H1 (cell line): ENCODE data around the gene TECTB. TPM values are rescaled to one million over a fixed set of nuclear protein-coding genes. Genes with fewer than 3 reads are reported as not detected.

Experiments used
- CTCF ChIA-PET: fragments of 300-600 bp; sonication (Branson Sonifier 250); formaldehyde crosslinking; loops from one replicate; lab custom pipeline; 2021; ENCODE audit not compliant: partially characterized antibody; lab: Charles Lee
- POLR2A ChIA-PET: fragments of 300-600 bp; sonication (Branson Sonifier 250); formaldehyde crosslinking; loops from one replicate; lab custom pipeline; 2021; ENCODE audit warnings: inconsistent platforms; ENCODE audit not compliant: partially characterized antibody; lab: Charles Lee
- DNase-seq, 2 experiments: peaks; one replicate each; pipeline versions ENCODE4 v3.0.0 to v3.0.0-alpha.2; 2010 to 2022; ENCODE audit warnings: low spot score in 2 of 2, low read depth in 1 of 2, mixed read lengths in 1 of 2
- FAIRE-seq: peaks from 2 replicates; lab custom pipeline; 2011; peaks lifted over from hg19 to GRCh38; lab: Jason Lieb, UNC
- H2AFZ ChIP-seq: 2 replicates; pipeline ENCODE4 v1.8.1; 2012; ENCODE audit warnings: low read length, inconsistent platforms
- H2AK5ac ChIP-seq: 2 replicates; pipeline ENCODE4 v1.6.1; 2013; ENCODE audit warnings: low read depth, low read length
- H2BK120ac ChIP-seq: replicated peaks from 2 replicates; pipeline ENCODE3; 2013; ENCODE audit warnings: low read depth, low read length, inconsistent platforms
- H2BK12ac ChIP-seq: 2 replicates; pipeline ENCODE4 v1.6.1; 2013; ENCODE audit warnings: low read depth, low read length
- H2BK15ac ChIP-seq: 2 replicates; pipeline ENCODE4 v1.6.1; 2013; ENCODE audit warnings: low read length
- H2BK20ac ChIP-seq: 2 replicates; pipeline ENCODE4 v1.6.1; 2013; ENCODE audit warnings: low read length
- H2BK5ac ChIP-seq: 2 replicates; pipeline ENCODE4 v1.6.1; 2013; ENCODE audit warnings: low read depth, low read length
- H3K14ac ChIP-seq: 2 replicates; pipeline ENCODE4 v1.6.1; 2013; ENCODE audit warnings: inconsistent platforms; ENCODE audit not compliant: insufficient read length
- H3K18ac ChIP-seq: 2 replicates; pipeline ENCODE4 v1.6.1; 2013; ENCODE audit warnings: low read length; ENCODE audit errors: extremely low read depth
- H3K23ac ChIP-seq: 2 replicates; pipeline ENCODE4 v1.6.1; 2013; ENCODE audit warnings: inconsistent platforms; ENCODE audit not compliant: insufficient read length
- H3K23me2 ChIP-seq: 2 replicates; pipeline ENCODE4 v1.6.1; 2013; ENCODE audit warnings: low read depth, low read length
- H3K27ac ChIP-seq: 2 replicates; pipeline ENCODE4 v1.6.1; 2011; ENCODE audit warnings: low read depth, low read length, inconsistent platforms
- H3K27me3 ChIP-seq, 4 experiments: replicated peaks in 1 of 4; 1 replicate in 1 of 4; 2 replicates in 3 of 4; pipeline versions ENCODE4 v1.6.1 to v1.8.1; 2011 to 2013; ENCODE audit warnings: low read length in 3 of 4, mild to moderate bottlenecking in 3 of 4, inconsistent platforms in 2 of 4, mixed read lengths in 2 of 4, moderate library complexity in 1 of 4; ENCODE audit not compliant: control insufficient read depth in 3 of 4, insufficient read depth in 3 of 4; ENCODE audit errors: extremely low read depth in 1 of 4
- H3K36me3 ChIP-seq, 4 experiments: 2 replicates each; pipeline versions ENCODE4 v1.6.1 to v1.8.1; 2011 to 2013; ENCODE audit warnings: mild to moderate bottlenecking in 4 of 4, low read length in 3 of 4, moderate library complexity in 2 of 4, control low read depth in 1 of 4, inconsistent platforms in 1 of 4; ENCODE audit not compliant: insufficient read depth in 4 of 4, control insufficient read depth in 2 of 4
- H3K4ac ChIP-seq: replicated peaks from 2 replicates; pipeline ENCODE3; 2013; ENCODE audit warnings: low read length, low read depth, mixed read lengths, inconsistent platforms; ENCODE audit not compliant: insufficient read length
- H3K4me1 ChIP-seq, 4 experiments: replicated peaks in 1 of 4; 1 replicate in 1 of 4; 2 replicates in 3 of 4; pipeline versions ENCODE4 v1.6.1 to v1.8.1; 2011 to 2013; ENCODE audit warnings: low read length in 3 of 4, inconsistent platforms in 2 of 4, mixed read lengths in 1 of 4; ENCODE audit not compliant: insufficient read depth in 4 of 4, control insufficient read depth in 3 of 4
- H3K4me2 ChIP-seq, 2 experiments: 2 replicates each; pipeline versions ENCODE4 v1.6.1 to v1.8.1; 2011 to 2013; ENCODE audit warnings: low read depth in 2 of 2, low read length in 2 of 2, control low read depth in 1 of 2, inconsistent platforms in 1 of 2, mild to moderate bottlenecking in 1 of 2; ENCODE audit not compliant: insufficient read depth in 1 of 2
- H3K4me3 ChIP-seq, 4 experiments: fragments of 200-600, 300-600 bp in 1 of 4; sonication (generic), shearing (Covaris generic), sonication (Bioruptor Twin) in 1 of 4; 2 replicates each; pipeline versions ENCODE4 v1.5.1 to v1.8.1; 2011 to 2016; ENCODE audit warnings: low read length in 4 of 4, low read depth in 3 of 4, control low read depth in 2 of 4, inconsistent platforms in 2 of 4, mild to moderate bottlenecking in 2 of 4, mixed read lengths in 1 of 4, moderate library complexity in 1 of 4; ENCODE audit not compliant: insufficient read depth in 2 of 4; ENCODE audit errors: extremely low read depth in 1 of 4
- H3K56ac ChIP-seq: replicated peaks from 2 replicates; pipeline ENCODE3; 2013; ENCODE audit warnings: low read depth, mild to moderate bottlenecking, mixed read lengths, low read length, inconsistent platforms; ENCODE audit not compliant: insufficient read length
- H3K79me1 ChIP-seq: 2 replicates; pipeline ENCODE4 v1.6.1; 2013; ENCODE audit warnings: low read depth, low read length, control low read depth
- H3K79me2 ChIP-seq, 2 experiments: 2 replicates each; pipeline versions ENCODE4 v1.6.1 to v1.8.1; 2012 to 2013; ENCODE audit warnings: low read length in 2 of 2, mild to moderate bottlenecking in 2 of 2, inconsistent platforms in 1 of 2; ENCODE audit not compliant: insufficient read depth in 2 of 2, control insufficient read depth in 1 of 2
- H3K9ac ChIP-seq, 4 experiments: replicated peaks in 1 of 4; 1 replicate in 1 of 4; 2 replicates in 3 of 4; pipeline versions ENCODE4 v1.6.1 to v1.8.1; 2011 to 2013; ENCODE audit warnings: low read depth in 3 of 4, low read length in 3 of 4, control low read depth in 2 of 4, mild to moderate bottlenecking in 2 of 4, moderate library complexity in 2 of 4, inconsistent platforms in 1 of 4; ENCODE audit errors: extremely low read depth in 1 of 4
- H3K9me3 ChIP-seq, 2 experiments: 2 replicates each; pipeline versions ENCODE4 v1.6.1 to v1.8.1; 2012 to 2013; ENCODE audit warnings: mild to moderate bottlenecking in 2 of 2, moderate library complexity in 2 of 2, control low read depth in 1 of 2, inconsistent platforms in 1 of 2, low read depth in 1 of 2, low read length in 1 of 2, mixed read lengths in 1 of 2; ENCODE audit not compliant: insufficient read depth in 2 of 2
- H4K20me1 ChIP-seq, 2 experiments: replicated peaks in 1 of 2; 2 replicates each; pipeline versions ENCODE3 to v1.8.1; 2011 to 2013; ENCODE audit warnings: inconsistent platforms in 2 of 2, low read length in 2 of 2, mild to moderate bottlenecking in 1 of 2; ENCODE audit not compliant: insufficient read depth in 2 of 2, control insufficient read depth in 1 of 2
- H4K5ac ChIP-seq: 2 replicates; pipeline ENCODE4 v1.6.1; 2013; ENCODE audit warnings: low read length, low read depth, mixed read lengths, inconsistent platforms; ENCODE audit not compliant: insufficient read length
- H4K8ac ChIP-seq: 2 replicates; pipeline ENCODE4 v1.8.0; 2013; ENCODE audit warnings: mild to moderate bottlenecking, moderate library complexity, low read length, inconsistent platforms; ENCODE audit not compliant: insufficient read depth; ENCODE audit errors: extremely low read depth
- H4K91ac ChIP-seq: replicated peaks from 2 replicates; pipeline ENCODE3; 2013; ENCODE audit warnings: low read length, mixed read lengths, inconsistent platforms; ENCODE audit not compliant: insufficient read length
- ASH2L ChIP-seq: fragments of 200-600, 300-600 bp; sonication (generic); IDR thresholded peaks from one replicate; pipeline ENCODE4 v1.7.1; 2017; ENCODE audit warnings: low read length
- CBX8 ChIP-seq: fragments of 300-800, 300-1000 bp; sonication (generic); IDR thresholded peaks from 2 replicates; pipeline ENCODE4 v1.7.1; 2016; ENCODE audit warnings: low read depth, low read length, borderline replicate concordance
- E2F6 ChIP-seq: IDR thresholded peaks from 2 replicates; pipeline ENCODE4 v1.6.1; 2012; ENCODE audit warnings: inconsistent platforms
- EZH2 ChIP-seq: fragments of 200-600 bp; sonication (generic); IDR thresholded peaks from 2 replicates; pipeline ENCODE4 v1.7.1; 2012; ENCODE audit warnings: low read depth, mild to moderate bottlenecking, moderate library complexity, low read length, inconsistent platforms; ENCODE audit not compliant: severe bottlenecking
- HDAC2 ChIP-seq, 2 experiments: fragments of 300-600 bp in 1 of 2; sonication (generic) in 1 of 2; IDR thresholded peaks; 2 replicates each; pipeline ENCODE4 v1.6.1; 2011 to 2012; ENCODE audit warnings: low read depth in 2 of 2, low read length in 2 of 2, mild to moderate bottlenecking in 2 of 2, moderate library complexity in 2 of 2, borderline replicate concordance in 1 of 2, inconsistent platforms in 1 of 2
- HDAC6 ChIP-seq: IDR thresholded peaks from one replicate; pipeline ENCODE4 v1.7.1; 2012; ENCODE audit warnings: low read depth, mild to moderate bottlenecking, inconsistent platforms, low read length, moderate library complexity
- NANOG ChIP-seq: IDR thresholded peaks from 2 replicates; pipeline ENCODE4 v1.6.1; 2011; ENCODE audit warnings: low read length, low read depth, mild to moderate bottlenecking, inconsistent platforms; ENCODE audit not compliant: insufficient read depth, poor library complexity, severe bottlenecking
- PHF8 ChIP-seq: fragments of 200-600 bp; sonication (generic); conservative IDR thresholded peaks from 2 replicates; pipeline ENCODE4 v1.7.1; 2012; ENCODE audit warnings: low read depth, mild to moderate bottlenecking, inconsistent platforms, low read length, moderate library complexity
- SAP30 ChIP-seq: fragments of 300-600 bp; sonication (generic); IDR thresholded peaks from 2 replicates; pipeline ENCODE4 v1.7.1; 2012; ENCODE audit warnings: low read length, moderate library complexity, mild to moderate bottlenecking, inconsistent platforms; ENCODE audit not compliant: insufficient read depth, insufficient replicate concordance
- SIN3A ChIP-seq, 2 experiments: IDR thresholded peaks in 1 of 2; conservative IDR thresholded peaks in 1 of 2; 2 replicates each; pipeline ENCODE4 v1.6.1; 2011 to 2012; ENCODE audit warnings: low read length in 2 of 2, improper control_type of control experiment in 1 of 2, low read depth in 1 of 2, mild to moderate bottlenecking in 1 of 2
- SP2 ChIP-seq: IDR thresholded peaks from 2 replicates; pipeline ENCODE4 v1.6.1; 2012; ENCODE audit warnings: mild to moderate bottlenecking, low read length, inconsistent platforms
- TCF12 ChIP-seq: IDR thresholded peaks from 2 replicates; pipeline ENCODE4 v1.6.1; 2011; ENCODE audit warnings: low read depth, mild to moderate bottlenecking, low read length
- ZNF274 ChIP-seq: IDR thresholded peaks from 2 replicates; pipeline ENCODE4 v1.7.0; 2012; ENCODE audit warnings: low read length, borderline replicate concordance; ENCODE audit errors: extremely low read depth
- WGBS, 2 experiments: shearing (Covaris generic) in 1 of 2; methylation state at CpG; one replicate each; pipeline versions ENCODE4 v1.1.6 to v1.1.7; 2013 to 2015; ENCODE audit warnings: low lambda C conversion rate in 2 of 2, mixed read lengths in 2 of 2, inconsistent platforms in 1 of 2, low coverage in 1 of 2, missing lambda C conversion rate in 1 of 2; ENCODE audit not compliant: insufficient replicate concordance in 2 of 2, insufficient coverage in 1 of 2, insufficient read length in 1 of 2; ENCODE audit errors: extremely low coverage in 1 of 2, missing lambda C conversion rate in 1 of 2; 5-methylcytosine and 5-hydroxymethylcytosine counted together
- polyA plus RNA-seq, 7 experiments: library from polyadenylated mRNA; depleted of rRNA in 3 of 7; stranded (reverse) in 5 of 7; unstranded in 2 of 7; fragments of >200 nt in 5 of 7; fragments of 200-250 nt in 2 of 7; gene quantifications; 1 replicate in 5 of 7; 2 replicates in 1 of 7; 4 replicates in 1 of 7; pipeline versions ENCODE4 v1.2.1 to v1.2.3, GENCODE V29; 2011 to 2013; ENCODE audit warnings: missing spikeins in 2 of 7, mixed read lengths in 2 of 7
- total RNA-seq: library from RNA; stranded (reverse); fragmentation: NEBNext Ultra II Directional; extraction: Animal tissue kit (Norgen Biotek cat#: 25700); gene quantifications from 2 replicates; pipeline ENCODE4 v1.2.1, GENCODE V29; 2021

The TECTB gene
- total and polyA plus RNA-seq, 2 of the 8 experiments (the other 6 are each of a cell fraction or from before 2014, with no cell fraction given), result not detected

DNA sequence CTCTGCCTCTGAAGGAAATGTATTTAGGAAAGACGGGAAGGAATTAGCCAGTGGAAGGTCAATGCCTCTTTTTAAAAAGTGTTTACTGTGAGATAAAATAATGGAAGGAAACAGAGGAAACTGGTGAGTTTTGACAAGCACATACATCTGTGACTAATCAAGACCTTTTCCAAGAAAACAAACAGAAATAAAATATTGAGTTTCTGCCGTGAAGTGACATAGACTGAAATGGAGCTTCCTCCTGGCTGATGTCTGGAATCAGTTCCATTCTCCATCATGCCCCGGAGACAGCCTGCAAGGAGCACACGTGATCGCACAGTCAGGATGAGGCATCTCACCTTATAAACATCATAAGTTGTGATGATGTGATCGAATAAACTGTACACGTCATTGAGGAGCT, 30.7 kb downstream of the TECTB start:
- Histone ChIP-seq H3K18ac (no peak overlapping the region), H2BK5ac (no peak overlapping the region), H2BK20ac (no peak overlapping the region), H3K14ac (no peak overlapping the region), H3K36me3 (no peaks in the 10 kb centered on the region), H2BK12ac (no peak overlapping the region), H4K8ac (no peak overlapping the region), H3K4me3 (no peak overlapping the region), H3K79me2 (no peaks in the 10 kb centered on the region), H3K4me1 (no peaks in the 10 kb centered on the region), H3K56ac (no peak overlapping the region), H3K4me2 (no peak overlapping the region), H4K91ac (no peak overlapping the region), H3K23ac (no peak overlapping the region), H3K27me3 (no peaks in the 10 kb centered on the region), H4K20me1 (no peaks in the 10 kb centered on the region), H2AFZ (no peak overlapping the region), H3K4ac (no peak overlapping the region), H3K79me1 (no peaks in the 10 kb centered on the region), H2BK15ac (no peak overlapping the region), H3K27ac (no peak overlapping the region), H3K9me3 (no peaks in the 10 kb centered on the region), H2BK120ac (no peak overlapping the region), H4K5ac (no peak overlapping the region), H3K23me2 (no peaks in the 10 kb centered on the region), H3K9ac (no peak overlapping the region), H2AK5ac (no peak overlapping the region)
- ChIA-PET POLR2A (interaction anchor here (0.6 kb wide), 1 partner anchor 191 kb away, joined by 4 read pairs; no protein-coding TSS in a partner anchor), CTCF (interaction anchor here (0.7 to 3.3 kb wide), 15 partner anchors 10 to 993 kb away, joined by 3 to 40 read pairs (median 6); partner anchors contain the start of gene GPAM)
- DNase-seq (no peak), FAIRE-seq (no peak)
- 88% methylated on average over 7 of the region's 7 CpGs; no CpG with 5 or more reads in 1 of the 2 experiments for whole genome bisulfite sequencing, 2 experiments
- TF ChIP-seq TCF12 (no peak), SP2 (no peak), ASH2L (no peak), HDAC6 (no peak), HDAC2 (IDR thresholded peaks at IDR 0.05; ENCODE audit: borderline replicate concordance in 1 of 2, low read depth in 2 of 2, low read length in 2 of 2) (no peak), ZNF274 (no peak), E2F6 (no peak), SAP30 (no peak), SIN3A (conservative IDR thresholded peaks at IDR 0.05 in 1 of 2, IDR thresholded peaks at IDR 0.05 in 1 of 2; ENCODE audit: low read depth in 1 of 2, low read length in 2 of 2) (no peak), CBX8 (no peak), PHF8 (no peak), NANOG (no peak), EZH2 (no peak)
